Gastroesophageal sphincter (tissue), 4 donors: Measurements from ENCODE around the gene NEK7. TPM values are rescaled to one million over a fixed set of nuclear protein-coding genes. Genes with fewer than 3 reads are reported as not detected.
"Not testable (repeated sequence)": the region's sequence is repeated elsewhere in the genome, so short reads cannot be mapped to it uniquely, and the experiment has no call there.

ENCODE experiments used
- ATAC-seq: fragments of 150-250 bp; one replicate; pipeline ENCODE4 v1.9.1; 2016; ENCODE audit warnings: mild to moderate bottlenecking, moderate library complexity
- H3K27ac ChIP-seq, 4 donors: fragments of 200-600 bp; sonication (generic) in 3 of 4; 1 replicate in 3 of 4; 2 replicates in 1 of 4; pipeline ENCODE4 v1.5.1; 2016 to 2019
- H3K27me3 ChIP-seq: fragments of 200-600 bp; sonication (generic); one replicate; pipeline ENCODE4 v1.5.1; 2019
- H3K36me3 ChIP-seq, 2 donors: fragments of 200-600 bp; sonication (generic); one replicate each; pipeline ENCODE4 v1.5.1; 2019; ENCODE audit warnings: control low read depth in 1 of 2
- H3K4me1 ChIP-seq, 3 donors: fragments of 200-600 bp; sonication (generic); 1 replicate in 2 of 3; 2 replicates in 1 of 3; pipeline ENCODE4 v1.5.1; 2016 to 2019; ENCODE audit warnings: control low read depth in 2 of 3
- H3K4me3 ChIP-seq, 2 donors: fragments of 200-600 bp; sonication (generic); one replicate each; pipeline ENCODE4 v1.5.1; 2019; ENCODE audit warnings: mild to moderate bottlenecking in 1 of 2, moderate library complexity in 1 of 2
- H3K9me3 ChIP-seq, 3 donors: fragments of 200-600 bp; sonication (generic); one replicate each; pipeline ENCODE4 v1.5.1; 2017 to 2019; ENCODE audit warnings: control low read depth in 2 of 3
- EP300 ChIP-seq: sonication (generic); formaldehyde crosslinking; IDR thresholded peaks from one replicate; pipeline ENCODE4 v1.6.1; 2017; ENCODE audit warnings: antibody characterized with exemption, mild to moderate bottlenecking
- POLR2A ChIP-seq, 2 donors: fragments of 450-650 bp; IDR thresholded peaks; one replicate each; pipeline ENCODE4 v1.6.1; 2017; ENCODE audit warnings: antibody characterized with exemption in 2 of 2, mild to moderate bottlenecking in 2 of 2, moderate library complexity in 1 of 2
- POLR2AphosphoS5 ChIP-seq: sonication (generic); formaldehyde crosslinking; IDR thresholded peaks from one replicate; pipeline ENCODE4 v1.6.1; 2017; ENCODE audit warnings: antibody characterized with exemption
- WGBS, 2 donors: methylation state at CpG; one replicate each; pipeline ENCODE4 v1.1.5; 2018; ENCODE audit warnings: low coverage in 1 of 2; 5-methylcytosine and 5-hydroxymethylcytosine counted together
- total RNA-seq, 4 donors: library from RNA; depleted of rRNA; stranded (reverse); fragments of >200 nt; gene quantifications; one replicate each; pipeline ENCODE4 v1.1.0, GENCODE V29; 2016
- TF ChIP-seq, protein P1 (sequence below), 4 experiments: fragments of 200-600 bp in 2 of 4; fragments of 450-650 bp in 2 of 4; sonication (generic) in 1 of 4; IDR thresholded peaks; one replicate each; pipeline ENCODE4 v1.5.1; 2017 to 2019; ENCODE audit warnings: antibody characterized with exemption in 4 of 4, mild to moderate bottlenecking in 2 of 4, moderate library complexity in 2 of 4

NEK7 gene
- total RNA-seq, 4 donors from 2014 or later: 114 to 250 (median 181) TPM

DNA sequence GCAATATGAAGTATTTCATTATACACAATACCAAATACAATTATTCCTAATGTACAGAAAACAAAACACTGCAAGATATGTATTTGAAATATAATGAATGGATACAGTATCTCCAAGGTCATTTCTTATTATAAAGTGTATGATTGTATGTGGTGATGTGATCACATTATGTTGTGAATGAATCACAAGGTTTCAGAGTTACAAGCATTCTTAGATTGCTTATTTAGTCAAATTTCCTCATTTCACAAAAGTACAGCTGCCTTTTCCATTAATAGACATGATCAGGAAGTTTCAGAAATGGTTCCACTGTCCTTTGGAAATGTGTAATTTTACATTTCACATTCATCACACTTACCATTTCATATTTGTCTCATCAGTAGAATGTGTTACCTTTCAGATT lies 28.3 kb upstream of the NEK7 start:
- Histone ChIP-seq H3K4me1 (no peaks in the 10 kb centered on the region), H3K9me3 (no peaks in the 10 kb centered on the region), H3K36me3 (no peaks in the 10 kb centered on the region), H3K4me3 (no peak overlapping the region), H3K27me3 (no peaks in the 10 kb centered on the region), H3K27ac (no peak overlapping the region)
- TF ChIP-seq POLR2AphosphoS5 (no peak), POLR2A (IDR thresholded peaks at IDR 0.05) (no peak), EP300 (no peak)
- TF ChIP-seq, protein P1, sequence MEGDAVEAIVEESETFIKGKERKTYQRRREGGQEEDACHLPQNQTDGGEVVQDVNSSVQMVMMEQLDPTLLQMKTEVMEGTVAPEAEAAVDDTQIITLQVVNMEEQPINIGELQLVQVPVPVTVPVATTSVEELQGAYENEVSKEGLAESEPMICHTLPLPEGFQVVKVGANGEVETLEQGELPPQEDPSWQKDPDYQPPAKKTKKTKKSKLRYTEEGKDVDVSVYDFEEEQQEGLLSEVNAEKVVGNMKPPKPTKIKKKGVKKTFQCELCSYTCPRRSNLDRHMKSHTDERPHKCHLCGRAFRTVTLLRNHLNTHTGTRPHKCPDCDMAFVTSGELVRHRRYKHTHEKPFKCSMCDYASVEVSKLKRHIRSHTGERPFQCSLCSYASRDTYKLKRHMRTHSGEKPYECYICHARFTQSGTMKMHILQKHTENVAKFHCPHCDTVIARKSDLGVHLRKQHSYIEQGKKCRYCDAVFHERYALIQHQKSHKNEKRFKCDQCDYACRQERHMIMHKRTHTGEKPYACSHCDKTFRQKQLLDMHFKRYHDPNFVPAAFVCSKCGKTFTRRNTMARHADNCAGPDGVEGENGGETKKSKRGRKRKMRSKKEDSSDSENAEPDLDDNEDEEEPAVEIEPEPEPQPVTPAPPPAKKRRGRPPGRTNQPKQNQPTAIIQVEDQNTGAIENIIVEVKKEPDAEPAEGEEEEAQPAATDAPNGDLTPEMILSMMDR (IDR thresholded peaks at IDR 0.05): no peak
- ATAC-seq: no peak

DNA sequence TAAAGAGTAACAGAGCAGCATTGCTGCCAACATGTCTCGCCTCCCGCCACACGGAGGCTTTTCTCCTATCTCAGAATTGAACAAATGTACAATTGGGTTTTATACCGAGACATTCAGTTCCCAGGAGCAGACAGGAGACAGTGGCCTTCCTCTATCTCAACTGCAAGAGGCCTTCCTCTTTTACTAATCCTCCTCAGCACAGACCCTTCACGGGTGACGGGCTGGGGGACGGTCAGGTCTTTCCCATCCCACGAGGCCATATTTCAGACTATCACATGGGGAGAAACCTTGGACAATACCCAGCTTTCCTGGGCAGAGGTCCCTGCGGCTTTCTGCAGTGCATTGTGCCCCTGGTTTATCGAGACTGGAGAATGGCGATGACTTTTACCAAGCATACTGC lies 26.7 kb upstream of the NEK7 start:
- H3K4me3 ChIP-seq, H3K9me3 ChIP-seq, H3K4me1 ChIP-seq, ATAC-seq, H3K36me3 ChIP-seq, H3K27me3 ChIP-seq, H3K27ac ChIP-seq: not testable (repeated sequence)
- WGBS, 2 donors: 80 to 95% methylated on average over 1 to 6 of the region's 11 CpGs

DNA sequence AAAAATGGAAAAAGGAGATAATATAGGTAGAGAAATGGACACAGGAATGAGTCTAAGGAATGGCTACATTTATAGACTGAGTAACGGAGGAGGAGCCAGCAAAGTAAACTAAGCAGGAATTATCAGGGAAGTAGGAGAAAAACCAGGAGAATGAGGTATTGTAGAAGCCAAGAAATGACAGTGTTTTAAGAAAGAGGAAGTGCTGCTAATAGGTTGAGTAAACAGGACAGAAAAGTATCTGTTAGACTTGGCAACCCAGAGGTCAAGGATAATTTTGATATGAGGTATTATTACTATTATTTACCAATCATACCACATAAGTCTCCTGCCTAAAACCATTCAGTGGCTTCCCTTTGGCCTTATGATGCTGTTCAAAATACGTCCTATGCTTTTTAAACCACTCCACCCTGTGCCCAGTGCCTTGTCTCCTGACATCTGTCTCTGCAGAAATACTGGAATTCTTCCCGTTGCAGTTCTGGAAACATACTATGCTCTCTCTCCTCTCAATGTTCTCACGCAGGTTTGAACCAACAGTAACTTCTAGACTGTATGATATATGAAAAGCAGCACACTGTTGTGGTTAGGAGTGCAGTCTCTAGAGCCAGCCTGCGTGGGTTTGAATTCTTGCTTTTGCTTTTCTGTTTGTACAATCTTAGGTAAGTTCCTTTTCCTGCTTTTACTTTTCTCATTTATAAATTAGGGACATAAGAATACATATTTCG lies 24.6 kb upstream of the NEK7 start:
- Histone ChIP-seq H3K27me3 (no peaks in the 10 kb centered on the region), H3K4me1 (no peaks in the 10 kb centered on the region), H3K27ac (no peak overlapping the region), H3K9me3 (no peaks in the 10 kb centered on the region), H3K36me3 (no peaks in the 10 kb centered on the region), H3K4me3 (no peak overlapping the region)
- TF ChIP-seq, protein P1 (IDR thresholded peaks at IDR 0.05): no peak
- TF ChIP-seq POLR2A (IDR thresholded peaks at IDR 0.05) (no peak), EP300 (no peak), POLR2AphosphoS5 (no peak)
- no peak for ATAC-seq
- WGBS, 2 donors: 65 to 68% methylated on average over 5 to 6 of the region's 6 CpGs

DNA sequence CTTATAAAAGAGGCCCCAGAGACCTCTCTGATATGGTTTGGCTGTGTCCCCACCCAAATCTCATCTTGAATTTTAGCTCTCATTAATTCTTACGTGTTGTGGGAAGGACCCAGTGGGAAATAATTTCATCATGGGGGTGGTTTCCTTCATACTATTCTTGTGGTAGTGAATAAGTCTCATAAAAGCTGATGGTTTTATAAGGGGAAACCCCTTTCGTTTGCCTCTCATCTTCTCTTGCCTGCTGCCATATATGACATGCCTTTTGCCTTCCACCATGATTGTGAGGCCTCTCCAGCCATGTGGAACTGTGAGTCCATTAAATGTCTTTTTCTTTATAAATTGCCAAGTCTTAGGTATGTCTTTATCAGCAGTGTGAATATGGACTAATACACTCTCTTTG lies 22.5 kb upstream of the NEK7 start:
- Histone ChIP-seq H3K27ac (no peak overlapping the region), H3K9me3 (no peaks in the 10 kb centered on the region), H3K27me3 (no peaks in the 10 kb centered on the region), H3K4me3 (no peak overlapping the region), H3K4me1 (no peaks in the 10 kb centered on the region), H3K36me3 (no peaks in the 10 kb centered on the region)
- TF ChIP-seq EP300: no peak
- TF ChIP-seq, protein P1 (IDR thresholded peaks at IDR 0.05): no peak
- TF ChIP-seq POLR2A (IDR thresholded peaks at IDR 0.05): no peak
- TF ChIP-seq POLR2AphosphoS5: no peak
- ATAC-seq: no peak
- WGBS, 2 donors: 78 to 83% methylated on average over 2 of the region's 2 CpGs

DNA sequence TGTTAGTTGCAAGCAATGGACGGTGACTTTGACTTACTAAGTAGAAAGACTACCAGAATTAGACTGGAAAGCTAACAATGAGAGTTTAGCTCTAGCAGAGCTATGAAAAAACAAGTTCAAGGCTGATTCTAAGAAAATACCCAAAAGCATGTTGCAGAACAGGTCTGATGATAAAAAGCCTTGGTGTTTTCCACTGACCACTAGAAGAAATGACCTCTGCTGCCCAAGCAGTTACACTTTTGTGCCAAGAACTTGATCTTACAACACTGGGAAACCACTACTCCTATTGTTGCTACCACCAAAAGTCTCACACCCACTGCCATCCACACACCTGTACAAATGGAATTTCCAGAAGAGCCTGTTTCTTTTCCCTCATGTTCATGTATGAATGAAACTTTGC lies 21.4 kb upstream of the NEK7 start:
- no peak for ATAC-seq
- TF ChIP-seq POLR2A (IDR thresholded peaks at IDR 0.05) (no peak), EP300 (no peak), POLR2AphosphoS5 (no peak)
- TF ChIP-seq, protein P1 (IDR thresholded peaks at IDR 0.05): no peak
- no peaks in the 10 kb centered on the region for H3K27me3 ChIP-seq
- H3K4me3 ChIP-seq: no peak overlapping the region
- no peaks in the 10 kb centered on the region for H3K4me1 ChIP-seq
- H3K36me3 ChIP-seq: no peaks in the 10 kb centered on the region
- no peak overlapping the region for H3K27ac ChIP-seq
- WGBS, 2 donors: 73% methylated on average over 1 of the region's 1 CpG; no CpG with 5 or more reads in 1 of the 2 donors
- H3K9me3 ChIP-seq: no peaks in the 10 kb centered on the region
